Aorta (tissue), 5 donors: Measurements from ENCODE around the gene COBL. TPM values are rescaled to one million over a fixed set of nuclear protein-coding genes. Genes with fewer than 3 reads are reported as not detected.

Experiments used
- ATAC-seq: fragments of 200-7000 bp; cut with Tn5 transposase; one replicate; pipeline ENCODE4 v1.9.1; 2022; ENCODE audit warnings: moderate library complexity; ENCODE audit not compliant: low FRiP score
- DNase-seq, 2 donors: peaks; one replicate each; pipeline ENCODE4 v3.0.0-alpha.2; 2020
- H3K27ac ChIP-seq, 2 donors: one replicate each; pipeline ENCODE4 v1.5.1; 2013; ENCODE audit warnings: low read length in 2 of 2, mild to moderate bottlenecking in 2 of 2, moderate library complexity in 2 of 2, control low read depth in 1 of 2, inconsistent platforms in 1 of 2, low read depth in 1 of 2
- H3K27me3 ChIP-seq, 2 donors: one replicate each; pipeline ENCODE4 v1.6.1; 2013; ENCODE audit warnings: control low read depth in 1 of 2, low read length in 1 of 2, mild to moderate bottlenecking in 1 of 2, moderate library complexity in 1 of 2; ENCODE audit not compliant: insufficient read depth in 2 of 2, control insufficient read depth in 1 of 2
- H3K36me3 ChIP-seq, 2 donors: one replicate each; pipeline ENCODE4 v1.6.1; 2013; ENCODE audit warnings: control low read depth in 1 of 2, low read length in 1 of 2, mild to moderate bottlenecking in 1 of 2; ENCODE audit not compliant: insufficient read depth in 2 of 2, control insufficient read depth in 1 of 2
- H3K4me1 ChIP-seq, 2 donors: one replicate each; pipeline ENCODE4 v1.6.1; 2013; ENCODE audit warnings: low read length in 2 of 2, control low read depth in 1 of 2, mild to moderate bottlenecking in 1 of 2, moderate library complexity in 1 of 2; ENCODE audit not compliant: insufficient read depth in 2 of 2, control insufficient read depth in 1 of 2
- H3K4me3 ChIP-seq, 2 donors: one replicate each; pipeline ENCODE4 v1.5.1; 2013; ENCODE audit warnings: low read length in 2 of 2, control low read depth in 1 of 2, mild to moderate bottlenecking in 1 of 2
- H3K9me3 ChIP-seq: one replicate; pipeline ENCODE4 v1.6.1; 2013; ENCODE audit warnings: mild to moderate bottlenecking, low read length; ENCODE audit not compliant: control insufficient read depth
- WGBS, 2 donors: extraction: QIAGEN DNeasy Blood & Tissue Kit; methylation state at CpG; one replicate each; pipeline ENCODE4 v1.1.7; 2013; 5-methylcytosine and 5-hydroxymethylcytosine counted together
- intact Hi-C, 2 donors: fragments of 100-400 bp; cut with DNase I; formaldehyde crosslinking; loops; one replicate each; pipeline versions ENCODE4 v1.14.2 to v1.15.0; 2022
- polyA plus RNA-seq, 2 donors: library from polyadenylated mRNA; stranded (reverse); fragments of 200-250 nt; gene quantifications; one replicate each; pipeline ENCODE4 v1.2.3, GENCODE V29; 2013
- total RNA-seq, 2 donors: library from RNA; stranded (reverse); fragmentation: NEBNext Ultra II Directional; extraction: Animal tissue kit (Norgen Biotek cat#: 25700); gene quantifications; one replicate each; pipeline ENCODE4 v1.2.1, GENCODE V29; 2021
- donor health status: healthy with polysubstance abuse.
- donor health status: Bipolar disorder and iron deficiency.
- donor health status: DM: no; HTN: no; CAD: no.
- donor health status: DM: no; HTN: no; CAD: no.
- donor health status: DM: yes; HTN: yes; CAD: no.

Gene COBL
- total and polyA plus RNA-seq, 4 donors = 0.31 to 5.3 (median 1.1) TPM

DNA sequence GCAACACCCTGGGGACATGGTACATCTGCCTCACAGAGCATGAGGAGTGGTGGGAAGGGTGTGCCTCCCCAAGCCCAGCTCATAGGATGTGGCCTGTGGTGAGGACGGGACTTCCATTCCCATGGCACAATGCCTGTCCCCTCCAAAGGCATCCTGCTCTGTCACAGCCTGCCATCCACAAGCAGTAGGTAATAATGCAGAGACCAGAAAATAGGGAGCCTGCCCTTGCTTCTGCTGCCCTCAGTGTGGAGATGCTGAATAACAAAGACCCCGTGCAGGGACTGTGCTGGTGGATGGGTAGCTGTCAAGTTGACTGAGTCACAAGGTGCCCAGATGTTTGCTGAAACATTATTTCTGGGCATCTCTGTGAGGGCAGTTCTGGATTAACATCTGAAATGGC is 334.0 kb downstream of the COBL start:
- Histone ChIP-seq H3K4me1 (no peaks in the 10 kb centered on the region), H3K36me3 (no peaks in the 10 kb centered on the region), H3K4me3 (no peak overlapping the region), H3K27me3 (no peaks in the 10 kb centered on the region), H3K9me3 (no peaks in the 10 kb centered on the region), H3K27ac (no peak overlapping the region)
- 63 to 64% methylated on average over 2 of the region's 2 CpGs for WGBS, 2 donors
- ATAC-seq (no peak), DNase-seq (no peak)
- intact Hi-C loops = no loop called here

DNA sequence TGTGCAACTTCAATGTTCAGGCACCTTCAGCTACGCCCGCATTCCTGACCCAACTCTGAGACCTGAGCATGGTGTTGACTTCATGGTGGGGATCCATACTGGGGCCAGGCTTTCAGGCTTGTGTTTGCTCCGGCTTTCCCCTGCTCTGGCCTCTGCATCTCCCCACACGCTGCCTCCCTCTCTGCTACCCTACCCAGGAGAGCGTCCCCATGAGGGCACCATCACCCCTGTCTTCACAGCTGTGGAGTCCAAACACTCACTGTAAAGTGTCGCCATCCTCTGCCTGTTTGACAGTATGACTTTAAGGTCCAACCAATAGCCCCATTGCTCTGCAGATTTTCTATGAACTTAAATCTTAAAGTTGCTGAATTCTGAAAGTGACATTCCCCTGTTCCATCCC is 334.9 kb downstream of the COBL start:
- 85 to 88% methylated on average over 6 of the region's 6 CpGs for WGBS, 2 donors

DNA sequence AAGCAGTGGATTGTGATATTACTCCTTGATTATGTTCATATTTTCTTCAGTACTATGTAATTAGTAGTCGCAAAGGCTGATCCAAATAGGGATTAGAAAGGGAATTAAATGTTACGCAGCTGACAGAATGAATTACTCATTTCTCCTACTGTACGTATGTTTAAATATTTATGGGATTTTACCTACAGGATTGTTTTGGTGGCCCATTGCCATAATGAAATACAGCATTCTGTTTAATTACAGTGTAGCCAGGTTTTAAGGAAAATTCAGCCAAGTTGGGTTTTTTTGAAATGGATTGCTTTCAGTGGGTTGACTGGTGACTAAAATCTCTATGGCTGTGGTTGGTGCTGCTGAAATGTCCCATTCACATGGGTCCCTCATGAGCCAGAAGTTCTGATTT is 336.2 kb downstream of the COBL start:
- Histone ChIP-seq H3K4me1 (no peaks in the 10 kb centered on the region), H3K4me3 (no peak overlapping the region), H3K27me3 (no peaks in the 10 kb centered on the region), H3K36me3 (no peaks in the 10 kb centered on the region), H3K27ac (no peak overlapping the region), H3K9me3 (no peaks in the 10 kb centered on the region)
- WGBS, 2 donors = 87 to 90% methylated on average over 3 of the region's 3 CpGs
- ATAC-seq (no peak), DNase-seq (no peak)
- intact Hi-C loops = no loop called here

More for the DNA sequence above, 334.9 kb downstream of the COBL start:
- H3K9me3 ChIP-seq = no peaks in the 10 kb centered on the region
- ATAC-seq (no peak), DNase-seq (no peak)
- intact Hi-C loops = no loop called here
- no peak overlapping the region for H3K4me3 ChIP-seq
- H3K27ac ChIP-seq = no peak overlapping the region
- H3K4me1 ChIP-seq = no peaks in the 10 kb centered on the region
- H3K36me3 ChIP-seq = no peaks in the 10 kb centered on the region
- H3K27me3 ChIP-seq = no peaks in the 10 kb centered on the region

DNA sequence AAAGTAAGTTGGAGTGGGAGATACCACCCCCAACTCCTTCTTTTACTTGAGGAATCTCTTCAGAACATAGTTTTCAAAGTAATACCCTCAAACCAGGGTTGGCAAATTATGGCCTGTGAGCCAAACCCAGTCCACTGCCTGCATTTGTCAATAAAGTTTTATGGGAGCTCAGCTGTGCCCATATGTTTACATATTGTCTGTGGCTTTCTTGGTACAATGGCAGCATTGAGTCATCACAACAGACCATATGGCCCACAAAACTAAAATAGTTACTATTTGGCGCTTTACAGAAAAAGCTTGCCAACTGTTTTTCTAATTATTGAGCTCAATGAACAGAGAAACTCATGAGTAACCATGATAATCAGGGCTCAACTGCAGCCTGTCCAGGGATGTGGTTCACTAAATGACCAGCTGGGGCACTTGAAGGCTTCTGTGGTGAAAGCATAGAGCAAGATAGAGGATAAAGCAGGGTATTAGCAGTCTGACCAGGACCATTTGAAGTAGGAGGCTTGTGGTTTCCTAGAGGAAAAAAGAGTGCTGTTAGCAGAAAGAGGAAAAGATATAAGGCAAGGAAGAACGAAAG is 337.9 kb downstream of the COBL start:
- 72 to 75% methylated on average over 2 of the region's 2 CpGs for WGBS, 2 donors
- Histone ChIP-seq H3K4me1 (no peaks in the 10 kb centered on the region), H3K36me3 (no peaks in the 10 kb centered on the region), H3K4me3 (no peak overlapping the region), H3K27ac (no peak overlapping the region), H3K27me3 (no peaks in the 10 kb centered on the region), H3K9me3 (no peaks in the 10 kb centered on the region)
- no peak for DNase-seq
- intact Hi-C loops = no loop called here
- ATAC-seq = no peak

DNA sequence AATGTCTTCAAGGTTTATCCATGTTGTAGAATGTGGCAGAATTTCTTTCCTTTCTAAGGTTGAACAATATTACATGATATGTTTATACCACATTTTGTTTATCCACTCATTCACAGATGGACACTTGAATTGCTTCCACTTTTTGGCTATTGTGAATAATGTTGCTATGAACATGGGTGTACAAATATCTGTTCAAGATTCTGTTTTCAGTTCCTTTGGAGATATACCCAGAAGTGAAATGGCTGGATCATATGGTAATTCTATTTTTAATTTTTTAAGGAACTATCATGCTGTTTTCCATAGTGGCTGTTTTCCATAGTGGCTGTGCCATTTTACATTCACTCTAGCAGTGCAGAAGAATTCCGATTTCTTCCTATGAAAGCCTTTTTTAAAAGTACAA is 339.2 kb downstream of the COBL start:
- Histone ChIP-seq H3K36me3 (no peaks in the 10 kb centered on the region), H3K4me1 (no peaks in the 10 kb centered on the region), H3K4me3 (no peak overlapping the region), H3K9me3 (no peaks in the 10 kb centered on the region), H3K27ac (no peak overlapping the region), H3K27me3 (no peaks in the 10 kb centered on the region)
- intact Hi-C loops = no loop called here
- DNase-seq (no peak), ATAC-seq (no peak)
- WGBS, 2 donors = 84 to 89% methylated on average over 1 of the region's 1 CpG

DNA sequence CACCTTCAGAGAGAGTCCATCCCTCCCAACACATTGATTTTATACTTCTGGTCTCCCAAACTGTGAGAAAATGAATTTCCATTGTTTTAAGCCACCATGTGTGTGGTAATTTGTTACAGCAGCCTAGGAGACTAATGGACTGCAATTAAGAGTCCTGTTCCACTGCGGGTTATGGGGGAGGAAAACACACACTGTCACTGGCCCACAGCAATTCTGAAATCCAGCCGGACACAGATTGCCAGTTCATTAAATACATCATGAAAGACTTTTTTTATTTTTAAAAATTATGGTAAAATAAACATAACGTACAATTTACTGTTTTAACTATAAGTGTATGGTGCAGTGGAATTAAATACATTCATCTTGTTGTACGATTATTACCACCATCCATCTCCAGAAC is 340.5 kb downstream of the COBL start:
- H3K27me3 ChIP-seq = no peaks in the 10 kb centered on the region
- no peak overlapping the region for H3K4me3 ChIP-seq
- intact Hi-C loops = no loop called here
- H3K27ac ChIP-seq = no peak overlapping the region
- WGBS, 2 donors = 83 to 86% methylated on average over 4 of the region's 4 CpGs
- H3K9me3 ChIP-seq = no peaks in the 10 kb centered on the region
- ATAC-seq (no peak), DNase-seq (no peak)
- H3K4me1 ChIP-seq = no peaks in the 10 kb centered on the region
- no peaks in the 10 kb centered on the region for H3K36me3 ChIP-seq

DNA sequence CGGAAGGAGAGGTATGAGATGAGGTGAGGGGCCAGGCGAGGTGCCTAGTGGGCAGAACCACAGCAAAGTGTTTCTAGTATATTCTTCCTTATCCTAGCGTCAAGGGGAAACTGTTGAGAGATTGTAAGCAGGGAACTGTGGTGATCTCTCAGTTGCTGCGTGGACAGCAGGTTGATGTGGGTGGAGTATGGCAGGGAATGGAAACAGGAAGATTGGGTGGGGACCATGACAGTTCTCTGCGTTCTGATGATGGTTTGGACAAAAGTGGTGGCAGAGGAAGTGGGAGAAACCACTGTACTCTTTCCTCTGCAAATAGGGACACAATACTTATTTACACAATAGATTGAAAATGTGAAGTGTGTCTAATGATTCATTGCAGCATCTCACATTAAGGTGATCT is 342.4 kb downstream of the COBL start:
- no peak overlapping the region for H3K27ac ChIP-seq
- H3K4me1 ChIP-seq = no peaks in the 10 kb centered on the region
- peaks cover 0 to 1% of the 10 kb centered on the region in 2 donors for H3K27me3 ChIP-seq
- H3K4me3 ChIP-seq = no peak overlapping the region
- ATAC-seq (no peak), DNase-seq (no peak)
- intact Hi-C loops = no loop called here
- no peaks in the 10 kb centered on the region for H3K36me3 ChIP-seq
- 73 to 75% methylated on average over 5 of the region's 5 CpGs for WGBS, 2 donors
- H3K9me3 ChIP-seq = no peaks in the 10 kb centered on the region

DNA sequence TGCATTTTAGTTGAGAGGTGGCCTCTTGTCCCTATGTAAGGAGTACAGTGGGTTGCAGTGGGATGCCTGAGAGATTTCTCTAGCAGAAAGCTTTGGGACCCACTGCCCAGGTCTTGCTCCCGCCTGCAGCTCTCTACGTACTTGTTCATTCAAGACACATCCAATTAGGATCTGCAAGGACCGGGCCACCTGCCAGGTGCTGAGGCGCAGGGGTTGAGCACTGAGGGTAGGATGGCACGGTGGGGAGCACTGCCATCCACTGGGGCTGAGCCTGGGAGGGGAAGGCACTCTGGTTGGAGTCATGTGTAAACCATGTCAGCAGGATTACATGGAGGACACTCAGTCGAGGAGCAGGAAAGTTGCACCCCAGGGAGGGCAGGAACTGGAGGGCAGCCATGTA is 342.8 kb downstream of the COBL start:
- H3K36me3 ChIP-seq = no peaks in the 10 kb centered on the region
- WGBS, 2 donors = 85 to 87% methylated on average over 6 of the region's 6 CpGs
- no peaks in the 10 kb centered on the region for H3K4me1 ChIP-seq
- no peak overlapping the region for H3K4me3 ChIP-seq
- intact Hi-C loops = no loop called here
- ATAC-seq (no peak), DNase-seq (no peak)
- no peaks in the 10 kb centered on the region for H3K9me3 ChIP-seq
- H3K27me3 ChIP-seq = peaks cover 0 to 1% of the 10 kb centered on the region in 2 donors
- H3K27ac ChIP-seq = no peak overlapping the region

DNA sequence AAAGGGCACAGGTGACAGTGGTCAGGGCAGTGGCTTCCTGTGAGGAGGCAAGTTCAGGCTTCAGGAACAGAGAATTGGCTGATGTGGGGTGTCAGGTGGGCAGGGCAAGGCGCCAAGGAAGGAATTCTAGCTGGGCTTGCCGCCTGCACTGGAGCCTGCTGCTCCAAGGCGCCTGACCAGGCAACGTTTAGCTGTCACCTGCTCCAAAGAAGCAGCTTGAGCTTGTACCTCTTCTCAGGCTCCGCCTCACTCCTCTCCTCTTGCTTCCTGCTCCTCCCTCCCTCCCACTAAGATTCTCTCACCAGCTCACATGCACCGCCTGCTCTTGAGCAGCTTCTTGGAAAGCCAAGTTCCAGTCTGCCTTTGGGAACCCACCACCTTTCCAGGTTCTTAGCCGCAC is 346.5 kb downstream of the COBL start:
- no peaks in the 10 kb centered on the region for H3K36me3 ChIP-seq
- H3K4me1 ChIP-seq = no peaks in the 10 kb centered on the region
- peaks cover 0 to 1% of the 10 kb centered on the region in 2 donors for H3K27me3 ChIP-seq
- H3K27ac ChIP-seq = no peak overlapping the region
- H3K4me3 ChIP-seq = no peak overlapping the region
- 74 to 75% methylated on average over 7 of the region's 7 CpGs for WGBS, 2 donors
- H3K9me3 ChIP-seq = no peaks in the 10 kb centered on the region
- DNase-seq = no peak
- ATAC-seq = no peak
- intact Hi-C loops = no loop called here
